HTR-8/SVneo (cell line): ENCODE results near the gene CNOT3.
"Not testable (repeated sequence)": the region's sequence is repeated elsewhere in the genome, so short reads cannot be mapped to it uniquely, and the experiment has no call there.

Source experiments
- DNase-seq: peaks from one replicate; pipeline ENCODE4 v3.0.0; 2011; ENCODE audit warnings: low spot score, mixed read lengths; ENCODE audit not compliant: insufficient read length
- FAIRE-seq: peaks from 2 replicates; lab custom pipeline; 2011; peaks lifted over from hg19 to GRCh38; lab: Jason Lieb, UNC

The CNOT3 gene

DNA sequence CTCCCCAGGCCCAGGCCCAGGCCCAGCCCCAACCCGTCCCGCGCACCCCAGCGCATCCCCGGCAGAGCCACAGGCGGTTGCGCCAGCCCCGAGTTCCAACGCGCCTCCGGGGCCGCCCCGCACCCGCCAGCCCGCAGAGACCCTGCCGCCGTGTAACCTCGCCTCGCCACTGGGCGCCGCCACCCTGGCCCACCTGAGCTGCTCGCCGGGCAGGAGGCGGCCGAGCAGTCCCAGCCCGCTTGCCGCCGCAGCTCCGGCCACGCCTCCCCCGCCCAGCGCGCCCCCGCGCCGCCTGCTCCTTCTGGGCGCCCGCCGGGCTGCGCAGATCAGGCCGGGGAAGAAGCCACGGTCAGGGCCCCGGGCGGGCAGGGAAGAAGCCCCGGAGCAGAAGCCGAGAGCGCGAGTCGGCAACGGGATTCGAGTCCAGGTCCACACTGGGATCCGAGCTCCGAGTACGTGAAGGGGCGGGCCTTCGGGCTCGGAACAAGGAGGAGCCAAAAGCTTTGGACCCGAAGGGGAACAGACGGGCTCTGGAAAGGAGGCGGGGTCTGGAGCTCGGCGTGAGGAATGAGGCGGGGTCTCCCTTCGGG, 51.7 kb downstream of the CNOT3 start, which contains the start of gene MBOAT7:
Gene MBOAT7 (minus strand): TSS at position 436 of the 590 bp plus-strand sequence. CDS start 1,072 bp downstream, outside the sequence.
- no peak for DNase-seq
- peak; percentile 54 for FAIRE-seq

GRCh38 chr19:54189735-54190502, 52.4 kb downstream of the CNOT3 start:
- DNase-seq (peak; percentile 88), FAIRE-seq (peak; percentile 98)

DNA sequence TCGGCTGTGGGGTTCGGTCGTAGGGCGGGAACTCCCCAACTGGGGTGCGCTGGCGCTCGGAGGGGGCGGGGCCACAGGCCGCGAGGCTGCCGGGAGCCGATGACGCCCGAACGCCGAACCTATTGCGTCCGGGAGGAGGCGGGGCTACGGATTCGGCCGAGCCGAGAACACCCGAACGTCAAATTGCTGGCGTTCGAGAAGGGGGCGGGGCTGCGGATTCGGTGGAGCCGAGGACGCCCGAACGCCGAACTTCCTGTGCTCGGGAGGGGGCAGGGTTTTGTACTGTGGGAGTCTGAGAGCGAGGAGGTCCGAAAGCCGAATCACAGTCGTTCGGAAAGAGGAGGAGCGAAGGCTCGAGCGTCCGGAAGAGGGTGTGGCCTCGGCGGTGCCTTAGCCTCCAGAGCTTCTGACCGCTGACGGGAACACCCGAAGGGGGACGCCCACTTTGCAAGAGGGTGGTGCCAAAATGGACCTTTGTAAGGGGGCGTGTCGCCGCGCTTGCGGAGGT, 53.0 kb downstream of the CNOT3 start:
- peak; percentile 87 for DNase-seq
- FAIRE-seq = no peak

GRCh38 chr19:54191011-54191810, 53.6 kb downstream of the CNOT3 start, which contains the start of gene TSEN34:
TSS of gene TSEN34 (plus strand) at chr19:54191308. CDS start at chr19:54191365, 57 bp downstream.
- no peak for FAIRE-seq
- peak; percentile 74 for DNase-seq

- DNase-seq (no peak), FAIRE-seq (no peak)
Observed at GRCh38 chr19:54191811-54192453, 54.4 kb downstream of the CNOT3 start.

GRCh38 chr19:54193011-54193410, 55.4 kb downstream of the CNOT3 start:
- FAIRE-seq (no peak), DNase-seq (no peak)

- not testable (repeated sequence) for FAIRE-seq, DNase-seq
Observed at GRCh38 chr19:54194463-54194862, 56.9 kb downstream of the CNOT3 start.

GRCh38 chr19:54196536-54196935, 59.0 kb downstream of the CNOT3 start:
- no peak for DNase-seq
- no peak for FAIRE-seq

DNA sequence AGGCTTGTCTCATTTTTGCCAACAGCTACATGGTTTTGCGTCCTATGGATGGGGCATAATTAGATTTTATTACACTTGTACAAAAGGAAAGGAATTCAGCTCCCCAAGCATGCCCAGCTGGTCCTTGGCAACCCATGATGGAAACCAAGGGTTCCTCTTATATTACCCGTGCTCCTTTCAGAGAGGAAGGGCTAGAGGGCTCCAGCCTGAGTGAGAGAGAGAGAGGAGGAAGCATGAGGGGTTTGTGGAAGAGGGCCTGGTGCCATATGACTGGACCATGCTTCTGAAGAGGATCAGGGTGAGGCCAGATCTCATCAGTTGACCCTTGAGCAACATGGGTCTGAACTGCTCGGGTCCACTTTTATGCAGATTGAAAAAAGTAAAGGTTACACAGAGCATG, 59.6 kb downstream of the CNOT3 start:
- DNase-seq (no peak), FAIRE-seq (no peak)

- no peak for FAIRE-seq
- DNase-seq = no peak
Observed at GRCh38 chr19:54199401-54199800, 61.8 kb downstream of the CNOT3 start.

GRCh38 chr19:54201172-54201701, 63.7 kb downstream of the CNOT3 start:
- FAIRE-seq = no peak
- no peak for DNase-seq

DNA sequence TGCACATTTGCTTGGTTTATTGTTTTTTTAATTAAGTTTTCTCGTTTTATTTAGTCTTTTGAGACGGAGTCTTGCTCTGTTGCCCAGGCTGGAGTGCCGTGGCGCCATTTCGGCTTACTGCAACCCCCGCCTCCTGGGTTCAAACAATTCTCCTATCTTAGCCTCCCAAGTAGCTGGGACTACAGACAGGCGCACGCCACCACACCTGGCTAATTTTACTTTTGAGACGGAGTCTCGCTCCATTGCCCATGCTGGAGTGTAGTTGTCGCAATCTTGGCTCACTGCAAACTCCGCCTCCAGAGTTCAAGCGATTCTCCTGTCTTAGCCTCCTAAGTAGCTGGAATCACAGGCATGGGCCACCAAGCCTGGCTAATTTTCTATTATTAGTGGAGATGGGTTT, 64.4 kb downstream of the CNOT3 start:
- FAIRE-seq (no peak), DNase-seq (no peak)

- FAIRE-seq (no peak), DNase-seq (no peak)
Observed at GRCh38 chr19:54203151-54203611, 65.6 kb downstream of the CNOT3 start.

DNA sequence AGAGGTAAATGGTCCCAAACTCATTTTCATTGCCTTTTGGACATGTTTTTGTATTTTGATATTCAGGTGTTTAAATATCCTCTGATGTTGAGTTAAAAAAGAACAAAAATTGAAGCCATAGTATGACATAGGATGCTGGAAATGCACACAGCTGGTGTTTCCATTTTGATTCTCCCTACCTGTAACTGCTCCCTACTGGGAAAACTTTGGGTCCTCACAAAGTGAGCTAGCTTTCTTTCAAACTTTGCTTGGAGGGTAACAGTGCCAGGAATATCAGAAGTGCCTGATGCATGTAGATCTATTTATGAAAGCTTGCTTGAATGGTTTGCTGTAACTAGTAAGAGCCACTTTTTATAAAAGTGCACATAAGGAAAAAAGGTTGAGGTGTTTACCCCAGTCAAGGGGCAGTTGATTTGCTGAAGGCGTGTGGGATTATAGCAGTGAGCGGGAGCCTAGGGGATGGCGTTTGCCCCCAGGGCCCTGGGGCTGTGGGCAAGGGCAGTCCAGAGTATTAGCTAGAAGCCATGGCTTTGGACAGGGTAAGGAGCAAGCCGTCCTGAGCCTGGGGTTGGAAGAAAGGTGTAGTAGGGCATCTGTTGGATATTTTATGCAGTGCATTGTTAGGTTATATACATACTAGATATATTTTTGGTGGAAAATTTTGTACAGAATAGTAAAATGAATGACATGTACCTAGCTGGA, 67.4 kb downstream of the CNOT3 start:
- DNase-seq (no peak), FAIRE-seq (no peak)
